Prostate gland (tissue), 2 donors: ENCODE measurements around the gene MAGI2.
"Not testable (repeated sequence)": the region's sequence is repeated elsewhere in the genome, so short reads cannot be mapped to it uniquely, and the experiment has no call there.

ENCODE experiments used
- CTCF ChIP-seq, 4 experiments: fragments of 200-600 bp in 2 of 4; fragments of 450-650 bp in 2 of 4; sonication (generic) in 2 of 4; IDR thresholded peaks; 1 replicate in 3 of 4; 2 replicates in 1 of 4; pipeline ENCODE4 v1.5.1; 2016 to 2019; ENCODE audit warnings: antibody characterized with exemption in 4 of 4, mild to moderate bottlenecking in 2 of 4, moderate library complexity in 2 of 4
- POLR2AphosphoS5 ChIP-seq: sonication (generic); formaldehyde crosslinking; IDR thresholded peaks from one replicate; pipeline ENCODE4 v1.6.1; 2017; ENCODE audit warnings: antibody characterized with exemption

- not testable (repeated sequence) for TF ChIP-seq POLR2AphosphoS5; CTCF (IDR thresholded peaks at IDR 0.05)
Observed at GRCh38 chr7:79019711-79020110, 433.8 kb downstream of the MAGI2 start.
